ENCODE data around the gene TBX1. TPM values are rescaled to one million over a fixed set of nuclear protein-coding genes. Genes with fewer than 3 reads are reported as not detected.
"Not testable (repeated sequence)": the region's sequence is repeated elsewhere in the genome, so short reads cannot be mapped to it uniquely, and the experiment has no call there.

TBX1 gene
- total RNA-seq, 1 experiment from 2014 or later: 5.3 TPM

GRCh38 chr22:19791894-19792293 is 31.3 kb downstream of the TBX1 start:
- no peak overlapping the region for H3K27ac Mint-ChIP-seq (ENCODE audit: unreplicated experiment)
- Histone ChIP-seq H3K4me1 (no peaks in the 10 kb centered on the region), H3K36me3 (ENCODE audit: control insufficient read depth, insufficient read depth, low read length) (no peaks in the 10 kb centered on the region), H3K4me3 (ENCODE audit: low read depth, low read length) (no peak overlapping the region), H3K9me3 (peaks cover 5% of the 10 kb centered on the region; the same call in 1 of the 2 replicates), H3K27me3 (replicated peaks; ENCODE audit: control insufficient read depth, insufficient read depth, low read length) (no peaks in the 10 kb centered on the region)
- intact Hi-C loops (cut with micrococcal nuclease; ENCODE audit: unreplicated experiment): no loop called here
- no TSS peak for BruUV-seq (replicated peaks)
- no peak for TF ChIP-seq CTCF (IDR thresholded peaks at IDR 0.05; ENCODE audit: insufficient read depth in 1 of 2, low read depth in 1 of 2, low read length in 1 of 2, severe bottlenecking in 1 of 2, unreplicated experiment in 1 of 2)
- ChIA-PET CTCF (no interaction called here), POLR2A (no interaction called here)
- DNase-seq: no peak
- no peaks in the 10 kb centered on the region for H3K9me3 Mint-ChIP-seq (ENCODE audit: unreplicated experiment)
- H3K27me3 Mint-ChIP-seq (ENCODE audit: insufficient read depth, unreplicated experiment): no peaks in the 10 kb centered on the region
- H3K4me1 Mint-ChIP-seq (ENCODE audit: low read depth, unreplicated experiment): no peaks in the 10 kb centered on the region
- H3K4me3 Mint-ChIP-seq (ENCODE audit: unreplicated experiment): no peak overlapping the region
- H3K36me3 Mint-ChIP-seq (ENCODE audit: insufficient read depth, unreplicated experiment): peaks cover 11% of the 10 kb centered on the region

- H3K4me3 Mint-ChIP-seq (ENCODE audit: unreplicated experiment): not testable (repeated sequence)
Observed at GRCh38 chr22:19792383-19792896, 31.9 kb downstream of the TBX1 start.

GRCh38 chr22:19793161-19793560 is 32.6 kb downstream of the TBX1 start:
- peaks cover 5% of the 10 kb centered on the region; the same call in 1 of the 2 replicates for H3K9me3 ChIP-seq
- no peaks in the 10 kb centered on the region for H3K4me1 Mint-ChIP-seq (ENCODE audit: low read depth, unreplicated experiment)
- H3K4me3 Mint-ChIP-seq (ENCODE audit: unreplicated experiment): no peak overlapping the region
- H3K9me3 Mint-ChIP-seq (ENCODE audit: unreplicated experiment): no peaks in the 10 kb centered on the region
- peaks cover 11% of the 10 kb centered on the region for H3K36me3 Mint-ChIP-seq (ENCODE audit: insufficient read depth, unreplicated experiment)
- no peak for TF ChIP-seq CTCF (IDR thresholded peaks at IDR 0.05; ENCODE audit: insufficient read depth in 1 of 2, low read depth in 1 of 2, low read length in 1 of 2, severe bottlenecking in 1 of 2, unreplicated experiment in 1 of 2)
- ChIA-PET CTCF (no interaction called here), POLR2A (no interaction called here)
- H3K27ac Mint-ChIP-seq (ENCODE audit: unreplicated experiment): no peak overlapping the region
- no peaks in the 10 kb centered on the region for H3K27me3 ChIP-seq (replicated peaks; ENCODE audit: control insufficient read depth, insufficient read depth, low read length)
- no peak for DNase-seq
- H3K4me3 ChIP-seq (ENCODE audit: low read depth, low read length): no peak overlapping the region
- BruUV-seq (replicated peaks): no TSS peak
- H3K27me3 Mint-ChIP-seq (ENCODE audit: insufficient read depth, unreplicated experiment): no peaks in the 10 kb centered on the region
- no peaks in the 10 kb centered on the region for H3K36me3 ChIP-seq (ENCODE audit: control insufficient read depth, insufficient read depth, low read length)
- H3K4me1 ChIP-seq: no peaks in the 10 kb centered on the region
- intact Hi-C loops (cut with micrococcal nuclease; ENCODE audit: unreplicated experiment): no loop called here

More at GRCh38 chr22:19792383-19792896, 31.9 kb downstream of the TBX1 start:
- H3K4me1 Mint-ChIP-seq (ENCODE audit: low read depth, unreplicated experiment); DNase-seq; H3K9me3 Mint-ChIP-seq (ENCODE audit: unreplicated experiment); POLR2A ChIA-PET; H3K27ac Mint-ChIP-seq (ENCODE audit: unreplicated experiment); H3K9me3 ChIP-seq; intact Hi-C loops (cut with micrococcal nuclease; ENCODE audit: unreplicated experiment); BruUV-seq (replicated peaks); H3K36me3 ChIP-seq (ENCODE audit: control insufficient read depth, insufficient read depth, low read length); CTCF ChIA-PET; H3K4me1 ChIP-seq; H3K4me3 ChIP-seq (ENCODE audit: low read depth, low read length); H3K27me3 ChIP-seq (replicated peaks; ENCODE audit: control insufficient read depth, insufficient read depth, low read length); H3K27me3 Mint-ChIP-seq (ENCODE audit: insufficient read depth, unreplicated experiment): not testable (repeated sequence)
- peaks cover 11% of the 10 kb centered on the region for H3K36me3 Mint-ChIP-seq (ENCODE audit: insufficient read depth, unreplicated experiment)

All from Caco-2 (cell line).